HepG2 (cell line): ENCODE results near the gene TCF23.

Experiments
- DPF2 ChIP-seq: sonication (generic); formaldehyde crosslinking; IDR thresholded peaks from 2 replicates; pipeline ENCODE4 v1.4.0; 2020; ENCODE audit warnings: mild to moderate bottlenecking, low read depth, missing genetic modification reagents, borderline replicate concordance
- EZH2 ChIP-seq: conservative IDR thresholded peaks from 2 replicates; pipeline ENCODE4 v1.6.1; 2012; ENCODE audit warnings: mild to moderate bottlenecking, low read depth, low read length, moderate library complexity
- HNRNPL ChIP-seq: fragments of 200-400 bp; formaldehyde crosslinking; IDR thresholded peaks from 2 replicates; pipeline ENCODE4 v1.6.1; 2017; ENCODE audit warnings: mild to moderate bottlenecking, low read depth, low read length
- KDM4B ChIP-seq: sonication (generic); formaldehyde crosslinking; IDR thresholded peaks from 2 replicates; pipeline ENCODE4 v1.4.0; 2020; ENCODE audit warnings: missing genetic modification reagents
- NFATC3 ChIP-seq: sonication (generic); formaldehyde crosslinking; IDR thresholded peaks from 2 replicates; pipeline ENCODE4 v1.5.1; 2020; ENCODE audit warnings: mild to moderate bottlenecking, missing genetic modification reagents
- POLR2A ChIP-seq, 2 experiments: IDR thresholded peaks; 2 replicates each; pipeline ENCODE4 v1.6.1; 2011; ENCODE audit warnings: low read depth in 2 of 2, low read length in 2 of 2, mild to moderate bottlenecking in 1 of 2, moderate library complexity in 1 of 2; ENCODE audit not compliant: insufficient read depth in 1 of 2
- RBAK ChIP-seq: sonication (generic); formaldehyde crosslinking; IDR thresholded peaks from 2 replicates; pipeline ENCODE4 v1.5.1; 2020; ENCODE audit warnings: mild to moderate bottlenecking, missing genetic modification reagents
- SKIL ChIP-seq: sonication (generic); formaldehyde crosslinking; IDR thresholded peaks from 2 replicates; pipeline ENCODE4 v1.8.0; 2022; ENCODE audit warnings: missing genetic modification reagents, mild to moderate bottlenecking, moderate library complexity, borderline replicate concordance
- USF2 ChIP-seq, 2 experiments: sonication (generic) in 1 of 2; formaldehyde crosslinking in 1 of 2; IDR thresholded peaks; 2 replicates each; pipeline versions ENCODE4 v1.5.1 to v1.6.1; 2011 to 2020; ENCODE audit warnings: borderline replicate concordance in 1 of 2, low read depth in 1 of 2, low read length in 1 of 2, mild to moderate bottlenecking in 1 of 2, missing genetic modification reagents in 1 of 2, moderate library complexity in 1 of 2
- ZBTB10 ChIP-seq: sonication (generic); formaldehyde crosslinking; IDR thresholded peaks from 2 replicates; pipeline ENCODE4 v1.4.0; 2020; ENCODE audit warnings: missing genetic modification reagents, borderline replicate concordance
- ZBTB2 ChIP-seq: sonication (generic); formaldehyde crosslinking; IDR thresholded peaks from 2 replicates; pipeline ENCODE4 v1.8.0; 2022; ENCODE audit warnings: low read depth, missing genetic modification reagents
- ZHX2 ChIP-seq, 2 experiments: sonication (generic) in 1 of 2; formaldehyde crosslinking in 1 of 2; IDR thresholded peaks; 2 replicates each; pipeline versions ENCODE4 v1.6.1 to v1.9.0; 2014 to 2022; ENCODE audit warnings: antibody characterized with exemption in 1 of 2, borderline replicate concordance in 1 of 2, inconsistent platforms in 1 of 2, low read depth in 1 of 2, missing genetic modification reagents in 1 of 2

- TF ChIP-seq NFATC3 (no peak), SKIL (CRISPR knock-in tag) (no peak), ZBTB2 (no peak), DPF2 (no peak), ZHX2 (IDR thresholded peaks at IDR 0.05; ENCODE audit: low read depth) (no peak), ZHX2 (CRISPR knock-in tag; IDR thresholded peaks at IDR 0.05; ENCODE audit: borderline replicate concordance) (no peak), EZH2 (no peak), POLR2A (IDR thresholded peaks at IDR 0.05; ENCODE audit: insufficient read depth in 1 of 2, low read depth in 2 of 2, low read length in 2 of 2) (no peak), ZBTB10 (CRISPR knock-in tag) (no peak), HNRNPL (no peak), USF2 (IDR thresholded peaks at IDR 0.05; ENCODE audit: low read depth, low read length) (no peak), USF2 (CRISPR knock-in tag; IDR thresholded peaks at IDR 0.05; ENCODE audit: borderline replicate concordance) (no peak), RBAK (CRISPR knock-in tag) (no peak), KDM4B (CRISPR knock-in tag) (no peak)
Observed at GRCh38 chr2:27133195-27133875, 15.5 kb upstream of the TCF23 start.
